PFSK-1 (cell line): ENCODE data around the gene PHKA2.

Experiments
- FOXP2 ChIP-seq: optimal IDR thresholded peaks from 2 replicates; pipeline ENCODE3; 2011; ENCODE audit warnings: borderline replicate concordance, control low read depth, inconsistent platforms; ENCODE audit not compliant: insufficient read depth; ENCODE audit errors: extremely low read length, extremely low read depth
- POLR2AphosphoS5 ChIP-seq: IDR thresholded peaks from 2 replicates; pipeline ENCODE4 v1.6.1; 2012; ENCODE audit warnings: low read depth, mild to moderate bottlenecking, control low read depth, low read length, moderate library complexity
- SIN3A ChIP-seq: IDR thresholded peaks from 2 replicates; pipeline ENCODE4 v1.6.1; 2012; ENCODE audit warnings: mild to moderate bottlenecking, low read length, moderate library complexity, borderline replicate concordance; ENCODE audit not compliant: insufficient read depth
- TAF1 ChIP-seq: IDR thresholded peaks from 2 replicates; pipeline ENCODE4 v1.6.1; 2012; ENCODE audit warnings: low read length, control low read depth, borderline replicate concordance; ENCODE audit not compliant: insufficient read depth
- TF ChIP-seq, protein P1 (sequence below), 2 experiments: IDR thresholded peaks; 2 replicates each; pipeline versions ENCODE4 v1.6.1 to v1.8.0; 2011 to 2012; ENCODE audit warnings: low read depth in 2 of 2, low read length in 2 of 2, control low read depth in 1 of 2, inconsistent platforms in 1 of 2, mild to moderate bottlenecking in 1 of 2, moderate library complexity in 1 of 2; ENCODE audit not compliant: insufficient read depth in 1 of 2

The PHKA2 gene

GRCh38 chrX:18964901-18965300 is 19.0 kb downstream of the PHKA2 start:
- TF ChIP-seq SIN3A (no peak), FOXP2 (no peak), POLR2AphosphoS5 (no peak), TAF1 (no peak)
- TF ChIP-seq, protein P1, sequence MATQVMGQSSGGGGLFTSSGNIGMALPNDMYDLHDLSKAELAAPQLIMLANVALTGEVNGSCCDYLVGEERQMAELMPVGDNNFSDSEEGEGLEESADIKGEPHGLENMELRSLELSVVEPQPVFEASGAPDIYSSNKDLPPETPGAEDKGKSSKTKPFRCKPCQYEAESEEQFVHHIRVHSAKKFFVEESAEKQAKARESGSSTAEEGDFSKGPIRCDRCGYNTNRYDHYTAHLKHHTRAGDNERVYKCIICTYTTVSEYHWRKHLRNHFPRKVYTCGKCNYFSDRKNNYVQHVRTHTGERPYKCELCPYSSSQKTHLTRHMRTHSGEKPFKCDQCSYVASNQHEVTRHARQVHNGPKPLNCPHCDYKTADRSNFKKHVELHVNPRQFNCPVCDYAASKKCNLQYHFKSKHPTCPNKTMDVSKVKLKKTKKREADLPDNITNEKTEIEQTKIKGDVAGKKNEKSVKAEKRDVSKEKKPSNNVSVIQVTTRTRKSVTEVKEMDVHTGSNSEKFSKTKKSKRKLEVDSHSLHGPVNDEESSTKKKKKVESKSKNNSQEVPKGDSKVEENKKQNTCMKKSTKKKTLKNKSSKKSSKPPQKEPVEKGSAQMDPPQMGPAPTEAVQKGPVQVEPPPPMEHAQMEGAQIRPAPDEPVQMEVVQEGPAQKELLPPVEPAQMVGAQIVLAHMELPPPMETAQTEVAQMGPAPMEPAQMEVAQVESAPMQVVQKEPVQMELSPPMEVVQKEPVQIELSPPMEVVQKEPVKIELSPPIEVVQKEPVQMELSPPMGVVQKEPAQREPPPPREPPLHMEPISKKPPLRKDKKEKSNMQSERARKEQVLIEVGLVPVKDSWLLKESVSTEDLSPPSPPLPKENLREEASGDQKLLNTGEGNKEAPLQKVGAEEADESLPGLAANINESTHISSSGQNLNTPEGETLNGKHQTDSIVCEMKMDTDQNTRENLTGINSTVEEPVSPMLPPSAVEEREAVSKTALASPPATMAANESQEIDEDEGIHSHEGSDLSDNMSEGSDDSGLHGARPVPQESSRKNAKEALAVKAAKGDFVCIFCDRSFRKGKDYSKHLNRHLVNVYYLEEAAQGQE (IDR thresholded peaks at IDR 0.05; ENCODE audit: insufficient read depth in 1 of 2, low read depth in 2 of 2, low read length in 2 of 2): no peak

- TF ChIP-seq, protein P1 (IDR thresholded peaks at IDR 0.05; ENCODE audit: insufficient read depth in 1 of 2, low read depth in 2 of 2, low read length in 2 of 2): no peak
- TF ChIP-seq FOXP2: no peak
Observed at GRCh38 chrX:18964026-18964425, 19.9 kb downstream of the PHKA2 start.

GRCh38 chrX:18962329-18962728 is 21.6 kb downstream of the PHKA2 start:
- TF ChIP-seq TAF1 (no peak), SIN3A (no peak), POLR2AphosphoS5 (no peak), FOXP2 (no peak)
- TF ChIP-seq, protein P1 (IDR thresholded peaks at IDR 0.05; ENCODE audit: insufficient read depth in 1 of 2, low read depth in 2 of 2, low read length in 2 of 2): no peak

DNA sequence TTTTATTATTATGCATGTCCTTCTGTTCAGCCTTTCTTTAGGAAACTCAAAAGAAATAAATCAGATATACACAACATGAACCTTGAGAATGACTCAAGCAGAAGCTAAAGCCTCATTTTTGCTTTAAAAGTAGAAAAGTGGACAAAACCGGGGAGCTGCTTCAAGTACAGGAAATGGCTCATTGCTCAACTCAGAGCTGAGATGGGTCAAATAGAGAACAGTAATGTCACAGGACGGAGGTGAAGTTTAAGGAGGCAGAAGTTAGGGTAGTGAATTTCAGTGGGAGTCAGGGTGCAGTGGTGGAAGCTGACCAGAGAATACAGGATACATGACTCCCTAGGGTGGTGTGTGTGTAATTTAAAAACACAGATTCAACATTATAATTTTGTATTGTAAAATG is 22.2 kb downstream of the PHKA2 start:
- no peak for TF ChIP-seq SIN3A
- TF ChIP-seq, protein P1 (IDR thresholded peaks at IDR 0.05; ENCODE audit: insufficient read depth in 1 of 2, low read depth in 2 of 2, low read length in 2 of 2): no peak
- TF ChIP-seq POLR2AphosphoS5: no peak
- TF ChIP-seq TAF1: no peak
- no peak for TF ChIP-seq FOXP2

DNA sequence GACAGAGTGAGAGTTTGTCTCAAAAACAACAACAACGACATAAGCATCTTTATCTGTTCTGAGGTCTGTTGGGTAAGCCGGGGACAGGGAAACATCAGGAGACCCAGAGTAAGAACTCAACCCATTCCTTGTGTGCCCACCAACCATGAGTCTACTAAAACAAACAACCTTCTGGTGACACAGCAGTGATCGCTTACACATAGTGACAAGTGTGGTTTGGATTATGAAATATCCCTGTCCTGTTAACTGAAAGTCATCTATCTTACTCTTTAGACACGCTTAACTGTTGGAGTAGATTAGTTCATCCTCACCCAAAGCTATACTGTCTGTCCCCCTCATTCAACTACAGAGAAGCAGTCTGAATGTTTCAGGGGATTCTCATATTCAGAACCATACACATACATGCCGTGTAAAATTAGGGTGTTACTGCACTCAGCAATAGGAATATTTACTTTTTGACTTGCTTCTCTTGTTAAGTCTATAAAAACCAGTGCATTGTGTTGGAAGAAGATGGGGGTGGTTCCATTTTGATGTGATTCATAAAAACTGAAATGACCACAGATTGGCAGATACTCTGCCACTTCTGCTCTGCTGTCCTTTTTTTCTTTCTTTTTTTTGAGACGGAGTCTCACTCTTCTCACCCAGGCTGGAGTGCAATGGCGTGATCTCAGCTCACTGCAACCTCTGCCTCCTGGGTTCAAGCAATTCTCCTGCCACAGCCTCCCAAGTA is 27.4 kb downstream of the PHKA2 start:
- no peak for TF ChIP-seq TAF1
- no peak for TF ChIP-seq FOXP2
- TF ChIP-seq, protein P1 (IDR thresholded peaks at IDR 0.05; ENCODE audit: insufficient read depth in 1 of 2, low read depth in 2 of 2, low read length in 2 of 2): no peak
- TF ChIP-seq SIN3A: no peak
- no peak for TF ChIP-seq POLR2AphosphoS5
